Measurements from ENCODE around the gene FBRS. TPM values are rescaled to one million over a fixed set of nuclear protein-coding genes. Genes with fewer than 3 reads are reported as not detected.

The FBRS gene
- total and polyA plus RNA-seq, 2 donors (not counting 3 experiments of a cell fraction or from before 2014, with no cell fraction given): 15.5 to 68.6 TPM

DNA sequence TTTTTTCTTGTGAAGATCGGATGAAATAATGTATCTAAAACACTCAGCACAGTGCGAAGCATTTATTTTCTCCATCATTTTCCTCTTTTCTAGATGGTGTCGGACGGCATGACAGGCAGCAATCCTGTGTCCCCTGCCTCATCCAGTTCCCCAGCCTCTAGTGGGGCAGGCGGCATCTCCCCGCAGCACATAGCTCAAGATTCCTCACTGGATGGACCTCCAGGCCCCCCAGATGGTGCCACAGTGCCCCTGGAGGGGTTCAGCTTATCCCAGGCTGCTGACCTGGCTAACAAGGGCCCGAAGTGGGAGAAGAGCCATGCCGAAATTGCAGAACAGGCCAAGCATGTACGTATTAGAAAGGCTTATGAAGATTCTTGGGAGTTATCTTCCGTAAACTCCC, 45.7 kb downstream of the FBRS start:
- CTCF ChIA-PET: no interaction called here
- dilution Hi-C loops (cut with MboI; ENCODE audit: extremely low pct_ligation_motif_present, low sequenced_read_pairs): no loop called here
- H3K79me2 ChIP-seq (ENCODE audit: control insufficient read depth, insufficient read depth, low read length): peaks cover 31% of the 10 kb centered on the region

More for the DNA sequence above, 45.7 kb downstream of the FBRS start:
- H2AFZ ChIP-seq (ENCODE audit: low read depth, low read length): no peak overlapping the region
- H3K9ac ChIP-seq (replicated peaks; ENCODE audit: extremely low read depth, insufficient read depth, low read length): no peak overlapping the region
- peaks cover 37 to 53% of the 10 kb centered on the region in 2 experiments for H3K36me3 ChIP-seq (ENCODE audit: control insufficient read depth in 2 of 2, extremely low read depth in 1 of 2, insufficient read depth in 2 of 2, low read length in 2 of 2)
- intact Hi-C loops (cut with micrococcal nuclease): no loop called here
- H3K27ac ChIP-seq (ENCODE audit: insufficient read depth, low read depth, low read length): no peak overlapping the region
- no peaks in the 10 kb centered on the region for H3K27me3 ChIP-seq (ENCODE audit: control insufficient read depth in 2 of 2, insufficient read depth in 2 of 2, low read length in 2 of 2)
- FAIRE-seq: no peak
- DNase-seq (ENCODE audit: low read depth, low spot score): no peak
- TF ChIP-seq, protein P1, sequence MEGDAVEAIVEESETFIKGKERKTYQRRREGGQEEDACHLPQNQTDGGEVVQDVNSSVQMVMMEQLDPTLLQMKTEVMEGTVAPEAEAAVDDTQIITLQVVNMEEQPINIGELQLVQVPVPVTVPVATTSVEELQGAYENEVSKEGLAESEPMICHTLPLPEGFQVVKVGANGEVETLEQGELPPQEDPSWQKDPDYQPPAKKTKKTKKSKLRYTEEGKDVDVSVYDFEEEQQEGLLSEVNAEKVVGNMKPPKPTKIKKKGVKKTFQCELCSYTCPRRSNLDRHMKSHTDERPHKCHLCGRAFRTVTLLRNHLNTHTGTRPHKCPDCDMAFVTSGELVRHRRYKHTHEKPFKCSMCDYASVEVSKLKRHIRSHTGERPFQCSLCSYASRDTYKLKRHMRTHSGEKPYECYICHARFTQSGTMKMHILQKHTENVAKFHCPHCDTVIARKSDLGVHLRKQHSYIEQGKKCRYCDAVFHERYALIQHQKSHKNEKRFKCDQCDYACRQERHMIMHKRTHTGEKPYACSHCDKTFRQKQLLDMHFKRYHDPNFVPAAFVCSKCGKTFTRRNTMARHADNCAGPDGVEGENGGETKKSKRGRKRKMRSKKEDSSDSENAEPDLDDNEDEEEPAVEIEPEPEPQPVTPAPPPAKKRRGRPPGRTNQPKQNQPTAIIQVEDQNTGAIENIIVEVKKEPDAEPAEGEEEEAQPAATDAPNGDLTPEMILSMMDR (IDR thresholded peaks at IDR 0.05; ENCODE audit: extremely low read depth in 1 of 2, insufficient read depth in 1 of 2, low read depth in 1 of 2, low read length in 2 of 2): no peak
- TF ChIP-seq MAX (IDR thresholded peaks at IDR 0.05; ENCODE audit: insufficient read depth, insufficient read length) (no peak), JUN (IDR thresholded peaks at IDR 0.05; ENCODE audit: borderline replicate concordance, insufficient read depth, insufficient read length, low read depth) (no peak), POLR2A (IDR thresholded peaks at IDR 0.05; ENCODE audit: low read depth, low read length) (no peak), FOS (IDR thresholded peaks at IDR 0.05; ENCODE audit: borderline replicate concordance, insufficient read depth, low read length) (no peak), GATA2 (IDR thresholded peaks at IDR 0.05; ENCODE audit: insufficient read depth, insufficient read length, low read depth, low read length) (no peak), EZH2 (IDR thresholded peaks at IDR 0.05; ENCODE audit: borderline replicate concordance, low read depth, low read length, severe bottlenecking) (no peak), MYC (IDR thresholded peaks at IDR 0.05; ENCODE audit: low read depth, low read length) (no peak), POLR2AphosphoS5 (IDR thresholded peaks at IDR 0.05; ENCODE audit: insufficient read depth, low read depth, low read length) (no peak)
- peaks cover 16% of the 10 kb centered on the region for H3K4me1 ChIP-seq (ENCODE audit: control insufficient read depth, extremely low read depth, insufficient read depth, low read length)
- no peak overlapping the region for H3K4me2 ChIP-seq (ENCODE audit: insufficient read depth, low read length)
- no peaks in the 10 kb centered on the region for H3K9me3 ChIP-seq (replicated peaks; ENCODE audit: control insufficient read depth, insufficient read depth, low read length)
- H3K9me1 ChIP-seq (replicated peaks; ENCODE audit: control insufficient read depth, extremely low read depth, insufficient read depth, low read length): no peaks in the 10 kb centered on the region
- peaks cover 3% of the 10 kb centered on the region for H4K20me1 ChIP-seq (replicated peaks; ENCODE audit: control insufficient read depth, extremely low read depth, insufficient read depth, low read length)
- no peak overlapping the region for H3K4me3 ChIP-seq (replicated peaks in 1 of 3; ENCODE audit: insufficient read depth in 1 of 3, low read depth in 1 of 3, low read length in 3 of 3)
- POLR2A ChIA-PET: no interaction called here
- no TSS peak for BruUV-seq (replicated peaks)

All from endothelial cell of umbilical vein (primary cell).